IMR-90 (cell line): ENCODE results near the gene AKR1E2. TPM values are rescaled to one million over a fixed set of nuclear protein-coding genes. Genes with fewer than 3 reads are reported as not detected.

Experiments used
- ATAC-seq: fragments of 200-7000 bp; cut with Tn5 transposase; 2 replicates; pipeline ENCODE4 v1.9.1; 2020; ENCODE audit warnings: low read depth, mild to moderate bottlenecking, moderate library complexity
- BruUV-seq: library from RNA; stranded (reverse); fragments of 400-500 nt; replicated peaks from 2 replicates; lab custom pipeline; 2021; lab: Mats Ljungman, UMichigan
- CTCF ChIA-PET: fragments of 300-600 bp; formaldehyde crosslinking; extraction: SDS; loops from one replicate; lab custom pipeline; 2021; ENCODE audit warnings: antibody characterized with exemption; lab: Yijun Ruan, JAX
- POLR2A ChIA-PET: fragments of 300-600 bp; sonication (Branson Sonifier 250); formaldehyde crosslinking; loops from one replicate; lab custom pipeline; 2022; ENCODE audit warnings: antibody characterized with exemption; ENCODE audit not compliant: unreplicated experiment; lab: Charles Lee
- DNase-seq: peaks from one replicate; pipeline ENCODE4 v3.0.0; 2013
- H2AFZ ChIP-seq: replicated peaks from 2 replicates; pipeline ENCODE3; 2013; ENCODE audit warnings: low read length, mild to moderate bottlenecking; ENCODE audit not compliant: poor library complexity
- H2AK5ac ChIP-seq: 2 replicates; pipeline ENCODE4 v1.6.1; 2013; ENCODE audit warnings: low read depth, low read length, inconsistent platforms
- H2AK9ac ChIP-seq: replicated peaks from 2 replicates; pipeline ENCODE3; 2013; ENCODE audit warnings: mild to moderate bottlenecking, low read depth, low read length, moderate library complexity; ENCODE audit not compliant: poor library complexity
- H2BK120ac ChIP-seq: 2 replicates; pipeline ENCODE4 v1.6.1; 2013; ENCODE audit warnings: low read depth, low read length, inconsistent platforms
- H2BK15ac ChIP-seq: 3 replicates; pipeline ENCODE4 v1.6.1; 2013; ENCODE audit warnings: low read depth, low read length, inconsistent platforms
- H2BK20ac ChIP-seq: 2 replicates; pipeline ENCODE4 v1.6.1; 2013; ENCODE audit warnings: low read depth, mild to moderate bottlenecking, inconsistent platforms, low read length, moderate library complexity
- H2BK5ac ChIP-seq: 2 replicates; pipeline ENCODE4 v1.6.1; 2013; ENCODE audit warnings: mild to moderate bottlenecking, low read depth, low read length, inconsistent platforms; ENCODE audit not compliant: poor library complexity, severe bottlenecking
- H3K14ac ChIP-seq: replicated peaks from 2 replicates; pipeline ENCODE4 v1.6.1; 2013; ENCODE audit warnings: low read depth, low read length, inconsistent platforms
- H3K18ac ChIP-seq: 2 replicates; pipeline ENCODE4 v1.6.1; 2013; ENCODE audit warnings: low read depth, low read length, control low read depth
- H3K23ac ChIP-seq: 2 replicates; pipeline ENCODE4 v1.6.1; 2013; ENCODE audit warnings: low read depth, low read length, inconsistent platforms
- H3K27ac ChIP-seq: 2 replicates; pipeline ENCODE4 v1.5.1; 2013; ENCODE audit warnings: mild to moderate bottlenecking, control low read depth, low read length; ENCODE audit not compliant: insufficient read depth
- H3K27me3 ChIP-seq: 2 replicates; pipeline ENCODE4 v1.6.1; 2013; ENCODE audit warnings: low read length; ENCODE audit not compliant: control insufficient read depth, insufficient read depth
- H3K36me3 ChIP-seq: 2 replicates; pipeline ENCODE4 v1.6.1; 2013; ENCODE audit warnings: low read length, mixed read lengths; ENCODE audit not compliant: control insufficient read depth, insufficient read depth
- H3K4ac ChIP-seq: 2 replicates; pipeline ENCODE4 v1.6.1; 2013; ENCODE audit warnings: low read depth, low read length, inconsistent platforms
- H3K4me1 ChIP-seq: 2 replicates; pipeline ENCODE4 v1.6.1; 2013; ENCODE audit warnings: low read length, mixed read lengths; ENCODE audit not compliant: control insufficient read depth, insufficient read depth
- H3K4me2 ChIP-seq: 2 replicates; pipeline ENCODE4 v1.6.1; 2013; ENCODE audit warnings: low read depth, mild to moderate bottlenecking, control low read depth, low read length, moderate library complexity
- H3K4me3 ChIP-seq: 2 replicates; pipeline ENCODE4 v1.5.1; 2013; ENCODE audit warnings: low read depth, mild to moderate bottlenecking, control low read depth, low read length, moderate library complexity; ENCODE audit not compliant: insufficient read depth
- H3K56ac ChIP-seq: 2 replicates; pipeline ENCODE4 v1.6.1; 2013; ENCODE audit warnings: low read length, inconsistent platforms; ENCODE audit not compliant: insufficient read depth; ENCODE audit errors: extremely low read depth
- H3K79me1 ChIP-seq, 2 experiments: 2 replicates each; pipeline ENCODE4 v1.6.1; 2013; ENCODE audit warnings: low read length in 2 of 2, inconsistent platforms in 1 of 2, low read depth in 1 of 2
- H3K9ac ChIP-seq: 2 replicates; pipeline ENCODE4 v1.6.1; 2013; ENCODE audit warnings: low read depth, low read length, control low read depth
- H3K9me1 ChIP-seq: 2 replicates; pipeline ENCODE4 v1.6.1; 2013; ENCODE audit warnings: low read length, inconsistent platforms; ENCODE audit not compliant: insufficient read depth
- H3K9me3 ChIP-seq: 2 replicates; pipeline ENCODE4 v1.6.1; 2013; ENCODE audit warnings: low read length; ENCODE audit not compliant: control insufficient read depth, insufficient read depth
- H4K20me1 ChIP-seq: 2 replicates; pipeline ENCODE4 v1.6.1; 2013; ENCODE audit warnings: low read length, inconsistent platforms; ENCODE audit not compliant: insufficient read depth
- H4K5ac ChIP-seq: 2 replicates; pipeline ENCODE4 v1.6.1; 2013; ENCODE audit warnings: mild to moderate bottlenecking, low read depth, low read length, control low read depth
- H4K8ac ChIP-seq, 2 experiments: 2 replicates each; pipeline ENCODE4 v1.6.1; 2013; ENCODE audit warnings: low read depth in 2 of 2, low read length in 2 of 2, control low read depth in 1 of 2, inconsistent platforms in 1 of 2
- H4K91ac ChIP-seq: 2 replicates; pipeline ENCODE4 v1.6.1; 2013; ENCODE audit warnings: low read depth, low read length, inconsistent platforms; ENCODE audit not compliant: insufficient read depth
- BHLHE40 ChIP-seq: fragments of 150-350 bp; IDR thresholded peaks from 2 replicates; pipeline ENCODE4 v1.6.1; 2016; ENCODE audit warnings: mild to moderate bottlenecking, low read depth, low read length
- CEBPB ChIP-seq: IDR thresholded peaks from 2 replicates; pipeline ENCODE4 v1.6.1; 2012; ENCODE audit warnings: low read depth, low read length, improper control_type of control experiment
- CHD1 ChIP-seq: IDR thresholded peaks from 2 replicates; pipeline ENCODE4 v1.6.1; 2012; ENCODE audit warnings: low read depth, low read length, improper control_type of control experiment
- ELK1 ChIP-seq: fragments of 150-350 bp; IDR thresholded peaks from 2 replicates; pipeline ENCODE4 v1.6.1; 2016; ENCODE audit warnings: low read depth, mild to moderate bottlenecking, low read length, moderate library complexity, borderline replicate concordance
- MAFK ChIP-seq: IDR thresholded peaks from 2 replicates; pipeline ENCODE4 v1.6.1; 2012; ENCODE audit warnings: low read depth, low read length, improper control_type of control experiment
- MXI1 ChIP-seq: IDR thresholded peaks from 2 replicates; pipeline ENCODE4 v1.6.1; 2012; ENCODE audit warnings: low read depth, mild to moderate bottlenecking, low read length, moderate library complexity, borderline replicate concordance
- NFE2L2 ChIP-seq: fragments of 150-350 bp; IDR thresholded peaks from 2 replicates; pipeline ENCODE4 v1.6.1; 2016; ENCODE audit warnings: low read depth, mild to moderate bottlenecking, low read length
- POLR2A ChIP-seq: IDR thresholded peaks from 2 replicates; pipeline ENCODE4 v1.6.1; 2012; ENCODE audit warnings: mild to moderate bottlenecking, low read depth, low read length
- RAD21 ChIP-seq: IDR thresholded peaks from 2 replicates; pipeline ENCODE4 v1.6.1; 2012; ENCODE audit warnings: low read length, improper control_type of control experiment
- RFX5 ChIP-seq: IDR thresholded peaks from 2 replicates; pipeline ENCODE4 v1.8.0; 2012; ENCODE audit warnings: low read depth, mild to moderate bottlenecking, low read length, moderate library complexity
- WGBS, 2 experiments: methylation state at CpG; one replicate each; pipeline versions ENCODE4 v1.1.5 to v1.1.7; 2013; ENCODE audit warnings: missing lambda C conversion rate in 2 of 2; ENCODE audit not compliant: insufficient read length in 1 of 2; ENCODE audit errors: extremely low coverage in 2 of 2; 5-methylcytosine and 5-hydroxymethylcytosine counted together
- dilution Hi-C: fragments of 300-500 bp; cut with HindIII; formaldehyde crosslinking; loops from one replicate; pipeline ENCODE4 v1.14.3; 2018; ENCODE audit warnings: low sequenced_read_pairs; ENCODE audit not compliant: unreplicated experiment
- in situ Hi-C: fragments of 300-500 bp; cut with MboI; formaldehyde crosslinking; loops from 3 replicates; pipeline ENCODE4 v1.14.3; 2019; ENCODE audit warnings: low sequenced_read_pairs, inconsistent platforms, mixed read lengths
- intact Hi-C: fragments of 100-400 bp; cut with micrococcal nuclease; formaldehyde crosslinking; loops from 2 replicates; pipeline ENCODE4 v1.10.0; 2022
- polyA plus RNA-seq, 3 experiments: library from polyadenylated mRNA; depleted of rRNA; stranded (reverse); fragments of >200 nt; gene quantifications; 2 replicates each; pipeline ENCODE4 v1.2.3, GENCODE V29; 2012; ENCODE audit warnings: low replicate concordance in 1 of 3
- total RNA-seq: library from RNA; depleted of rRNA; stranded (reverse); fragments of >200 nt; gene quantifications from 2 replicates; pipeline ENCODE4 v1.2.3, GENCODE V29; 2012

Gene AKR1E2
- total and polyA plus RNA-seq, 2 of the 4 experiments (the other 2 are of a cell fraction) = 1.2 to 3.4 TPM

GRCh38 chr10:4780091-4780490, 45.9 kb upstream of the AKR1E2 start:
- ATAC-seq (no peak), DNase-seq (no peak)
- H2AFZ ChIP-seq = no peak overlapping the region
- in situ Hi-C loops = no loop called here
- BruUV-seq = no TSS peak
- intact Hi-C loops = no loop called here
- ChIA-PET CTCF (interaction anchor here (0.7 kb wide), 1 partner anchor 250 kb away, joined by 3 read pairs; no protein-coding TSS in a partner anchor), POLR2A (no interaction called here)
- no peak overlapping the region for H4K8ac ChIP-seq
- H3K18ac ChIP-seq = no peak overlapping the region
- no peak overlapping the region for H4K91ac ChIP-seq
- dilution Hi-C loops = no loop called here
- H3K36me3 ChIP-seq = no peaks in the 10 kb centered on the region
- no peak overlapping the region for H2AK9ac ChIP-seq
- H3K14ac ChIP-seq = 0 out of 2 replicates have a peak overlapping the region, but pooled peaks have one; percentile 2
- H3K9me3 ChIP-seq = no peaks in the 10 kb centered on the region
- no peak overlapping the region for H3K56ac ChIP-seq
- no peaks in the 10 kb centered on the region for H3K27me3 ChIP-seq
- WGBS, 2 experiments = no CpG with 5 or more reads among the region's 2 CpGs
- H2BK15ac ChIP-seq = peak overlapping the region; percentile 69; the same call in 1 of the 3 replicates
- H3K4ac ChIP-seq = no peak overlapping the region; the same call in 1 of the 2 replicates
- H3K79me1 ChIP-seq = no peaks in the 10 kb centered on the region
- H2BK5ac ChIP-seq = no peak overlapping the region
- H3K4me1 ChIP-seq = peaks cover 3% of the 10 kb centered on the region
- H4K20me1 ChIP-seq = no peaks in the 10 kb centered on the region
- no peak overlapping the region for H3K23ac ChIP-seq
- H3K4me3 ChIP-seq = no peak overlapping the region
- TF ChIP-seq MAFK (no peak), MXI1 (no peak), ELK1 (no peak), POLR2A (no peak), CHD1 (no peak), RFX5 (no peak), CEBPB (no peak), BHLHE40 (no peak), NFE2L2 (no peak), RAD21 (no peak)
- peaks cover 4% of the 10 kb centered on the region; the same call in 1 of the 2 replicates for H3K9me1 ChIP-seq
- H3K27ac ChIP-seq = no peak overlapping the region
- peak overlapping the region; percentile 45; the same call in 1 of the 2 replicates for H2BK120ac ChIP-seq
- no peak overlapping the region; the same call in 1 of the 2 replicates for H2BK20ac ChIP-seq
- H3K4me2 ChIP-seq = no peak overlapping the region
- H4K5ac ChIP-seq = no peak overlapping the region
- H3K9ac ChIP-seq = no peak overlapping the region
- no peak overlapping the region for H2AK5ac ChIP-seq
